GM19468 (cell line): ENCODE measurements around the gene PPM1M.

Source experiments
- ATAC-seq: cut with Tn5 transposase; IDR thresholded peaks from one replicate; pipeline ENCODE4 v1.9.1; 2021; ENCODE audit warnings: mild to moderate bottlenecking, moderate library complexity, moderate number of reproducible peaks; ENCODE audit not compliant: unreplicated experiment; ENCODE audit errors: extremely low read depth

Gene PPM1M

GRCh38 chr3:52229656-52230055 is 15.9 kb upstream of the PPM1M start:
- ATAC-seq = no peak

- no peak for ATAC-seq
These were observed 15.1 kb upstream of the PPM1M start for GRCh38 chr3:52230461-52230860.

- ATAC-seq = no peak
These were observed 14.6 kb upstream of the PPM1M start for GRCh38 chr3:52230889-52231499.

- peak; percentile 28 for ATAC-seq
These were observed 13.9 kb upstream of the PPM1M start for GRCh38 chr3:52231502-52232278.

- ATAC-seq = no peak
These were observed 13.1 kb upstream of the PPM1M start for GRCh38 chr3:52232279-52233107.

- no peak for ATAC-seq
These were observed 12.4 kb upstream of the PPM1M start for GRCh38 chr3:52233108-52233591.

- ATAC-seq = no peak
These were observed 11.6 kb upstream of the PPM1M start for GRCh38 chr3:52233968-52234367.

GRCh38 chr3:52234516-52235447 is 10.8 kb upstream of the PPM1M start:
- ATAC-seq = no peak

GRCh38 chr3:52236424-52236886 is 9.1 kb upstream of the PPM1M start:
- no peak for ATAC-seq

GRCh38 chr3:52237006-52237656 is 8.4 kb upstream of the PPM1M start:
- no peak for ATAC-seq

- no peak for ATAC-seq
These were observed 7.8 kb upstream of the PPM1M start for GRCh38 chr3:52237657-52238172.

- ATAC-seq = no peak
These were observed 7.3 kb upstream of the PPM1M start for GRCh38 chr3:52238193-52238760.

GRCh38 chr3:52238761-52239701 is 6.5 kb upstream of the PPM1M start, which contains the start of gene TWF2:
TWF2 (minus strand) TSS chr3:52239158; CDS start chr3:52239016, 142 bp downstream.
- peak; percentile 54 for ATAC-seq

GRCh38 chr3:52240059-52240885 is 5.3 kb upstream of the PPM1M start:
- ATAC-seq = no peak

- no peak for ATAC-seq
These were observed 4.6 kb upstream of the PPM1M start for GRCh38 chr3:52240886-52241370.

- ATAC-seq = no peak
These were observed 3.5 kb upstream of the PPM1M start for GRCh38 chr3:52242039-52242438.
